Neural progenitor cell (in vitro differentiated cells): ENCODE data around the gene FAM180B. TPM values are rescaled to one million over a fixed set of nuclear protein-coding genes. Genes with fewer than 3 reads are reported as not detected.
"Not testable (repeated sequence)": the region's sequence is repeated elsewhere in the genome, so short reads cannot be mapped to it uniquely, and the experiment has no call there.

Experiments used
- DNase-seq: peaks from one replicate; pipeline ENCODE4 v3.0.0-alpha.2; 2016; ENCODE audit warnings: low spot score
- H2AFZ ChIP-seq: fragments of 200-600 bp; sonication (generic); replicated peaks from 2 replicates; pipeline ENCODE4 v1.6.1; 2016; ENCODE audit warnings: antibody characterized with exemption
- H3F3A ChIP-seq: fragments of 200-600 bp; sonication (generic); 2 replicates; pipeline ENCODE4 v1.6.1; 2016; ENCODE audit warnings: antibody characterized with exemption, low read depth
- H3K27ac ChIP-seq: fragments of 200-600 bp; sonication (generic); 2 replicates; pipeline ENCODE4 v1.5.1; 2016; ENCODE audit warnings: mild to moderate bottlenecking
- H3K27me3 ChIP-seq: fragments of 200-600 bp; sonication (generic); 2 replicates; pipeline ENCODE4 v1.6.1; 2016; ENCODE audit warnings: mild to moderate bottlenecking, moderate library complexity
- H3K36me3 ChIP-seq: fragments of 200-600 bp; sonication (generic); 2 replicates; pipeline ENCODE4 v1.5.1; 2016
- H3K4me1 ChIP-seq: fragments of 200-600 bp; sonication (generic); 2 replicates; pipeline ENCODE4 v1.6.1; 2016; ENCODE audit warnings: mixed run types
- H3K4me2 ChIP-seq: fragments of 200-600 bp; sonication (generic); 2 replicates; pipeline ENCODE4 v1.6.1; 2016
- H3K4me3 ChIP-seq: fragments of 200-600 bp; sonication (generic); 2 replicates; pipeline ENCODE4 v1.5.1; 2016
- H3K79me2 ChIP-seq: fragments of 200-600 bp; sonication (generic); 2 replicates; pipeline ENCODE4 v1.6.1; 2016; ENCODE audit warnings: low read depth
- H3K9ac ChIP-seq: fragments of 200-600 bp; sonication (generic); 2 replicates; pipeline ENCODE4 v1.6.1; 2016
- H3K9me3 ChIP-seq: fragments of 200-600 bp; sonication (generic); 2 replicates; pipeline ENCODE4 v1.5.1; 2016; ENCODE audit warnings: low read depth
- H4K20me1 ChIP-seq: fragments of 200-600 bp; sonication (generic); 2 replicates; pipeline ENCODE4 v1.6.1; 2016; ENCODE audit warnings: low read depth
- H3K27ac Mint-ChIP-seq: 3 replicates; pipeline ENCODE4 v1.8.0; 2021; ENCODE audit warnings: mixed read lengths
- H3K27me3 Mint-ChIP-seq: 2 replicates; pipeline ENCODE4 v1.8.0; 2022; ENCODE audit warnings: low read depth, mild to moderate bottlenecking, inconsistent platforms, moderate library complexity, mixed read lengths; ENCODE audit not compliant: insufficient read depth
- H3K36me3 Mint-ChIP-seq: 3 replicates; pipeline ENCODE4 v1.8.0; 2021; ENCODE audit warnings: mixed read lengths
- H3K4me1 Mint-ChIP-seq: 3 replicates; pipeline ENCODE4 v1.8.0; 2021; ENCODE audit warnings: mixed read lengths
- H3K4me3 Mint-ChIP-seq: 3 replicates; pipeline ENCODE4 v1.8.0; 2021; ENCODE audit warnings: mild to moderate bottlenecking, moderate library complexity, mixed read lengths
- H3K9me3 Mint-ChIP-seq: 3 replicates; pipeline ENCODE4 v1.8.0; 2020; ENCODE audit warnings: mixed read lengths
- EZH2 ChIP-seq: fragments of 200-600 bp; sonication (generic); IDR thresholded peaks from 2 replicates; pipeline ENCODE4 v1.6.1; 2017; ENCODE audit warnings: antibody characterized with exemption, mild to moderate bottlenecking, moderate library complexity
- EZH2phosphoT487 ChIP-seq: fragments of 200-600 bp; sonication (generic); IDR thresholded peaks from 2 replicates; pipeline ENCODE4 v1.6.1; 2017; ENCODE audit warnings: antibody characterized with exemption
- small RNA-seq: library from RNA; depleted of rRNA; stranded (forward); fragments of <200 nt; gene quantifications from one replicate; pipeline ENCODE3, GENCODE V24; 2015
- total RNA-seq: library from RNA; depleted of rRNA; stranded (reverse); fragments of >200 nt; gene quantifications from 2 replicates; pipeline ENCODE4 v1.2.3, GENCODE V29; 2015; ENCODE audit warnings: low replicate concordance
- TF ChIP-seq, protein P1 (sequence below): fragments of 200-600 bp; sonication (generic); IDR thresholded peaks from 2 replicates; pipeline ENCODE4 v1.5.1; 2017; ENCODE audit warnings: antibody characterized with exemption, mild to moderate bottlenecking

The FAM180B gene
- total RNA-seq, 1 donor from 2014 or later, result not detected

DNA sequence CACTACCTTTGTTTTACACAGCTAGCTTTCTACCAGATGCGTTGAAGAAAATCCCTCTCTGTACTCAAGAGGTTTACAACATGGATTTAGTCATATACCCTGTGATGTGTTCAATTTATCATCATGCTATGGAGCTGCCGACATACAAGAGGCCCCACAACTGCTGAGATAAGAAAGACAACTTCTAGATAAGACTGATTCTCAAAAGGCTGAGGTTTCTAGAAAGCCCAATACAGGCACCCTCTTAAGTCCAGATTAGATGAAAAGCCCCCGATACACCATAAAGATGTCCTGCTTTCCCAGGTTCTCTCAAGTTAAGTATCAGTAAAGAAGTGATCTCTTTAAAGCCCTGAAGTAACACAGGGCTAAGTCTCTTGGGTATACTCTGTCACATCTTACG is 41.5 kb downstream of the FAM180B start:
- Histone ChIP-seq H3K4me3 (no peak overlapping the region), H3K79me2 (no peaks in the 10 kb centered on the region), H3K4me2 (no peak overlapping the region), H3K27ac (no peak overlapping the region), H3K9ac (no peak overlapping the region), H2AFZ (no peak overlapping the region), H3K36me3 (peaks cover 14% of the 10 kb centered on the region), H3F3A (no peaks in the 10 kb centered on the region), H3K27me3 (no peaks in the 10 kb centered on the region), H3K9me3 (no peaks in the 10 kb centered on the region), H4K20me1 (no peaks in the 10 kb centered on the region), H3K4me1 (no peaks in the 10 kb centered on the region)
- no peak overlapping the region for H3K27ac Mint-ChIP-seq
- no peak overlapping the region for H3K4me3 Mint-ChIP-seq
- H3K27me3 Mint-ChIP-seq, result no peaks in the 10 kb centered on the region
- no peak for TF ChIP-seq EZH2
- TF ChIP-seq, protein P1, sequence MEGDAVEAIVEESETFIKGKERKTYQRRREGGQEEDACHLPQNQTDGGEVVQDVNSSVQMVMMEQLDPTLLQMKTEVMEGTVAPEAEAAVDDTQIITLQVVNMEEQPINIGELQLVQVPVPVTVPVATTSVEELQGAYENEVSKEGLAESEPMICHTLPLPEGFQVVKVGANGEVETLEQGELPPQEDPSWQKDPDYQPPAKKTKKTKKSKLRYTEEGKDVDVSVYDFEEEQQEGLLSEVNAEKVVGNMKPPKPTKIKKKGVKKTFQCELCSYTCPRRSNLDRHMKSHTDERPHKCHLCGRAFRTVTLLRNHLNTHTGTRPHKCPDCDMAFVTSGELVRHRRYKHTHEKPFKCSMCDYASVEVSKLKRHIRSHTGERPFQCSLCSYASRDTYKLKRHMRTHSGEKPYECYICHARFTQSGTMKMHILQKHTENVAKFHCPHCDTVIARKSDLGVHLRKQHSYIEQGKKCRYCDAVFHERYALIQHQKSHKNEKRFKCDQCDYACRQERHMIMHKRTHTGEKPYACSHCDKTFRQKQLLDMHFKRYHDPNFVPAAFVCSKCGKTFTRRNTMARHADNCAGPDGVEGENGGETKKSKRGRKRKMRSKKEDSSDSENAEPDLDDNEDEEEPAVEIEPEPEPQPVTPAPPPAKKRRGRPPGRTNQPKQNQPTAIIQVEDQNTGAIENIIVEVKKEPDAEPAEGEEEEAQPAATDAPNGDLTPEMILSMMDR, result no peak
- no peak for TF ChIP-seq EZH2phosphoT487
- H3K9me3 Mint-ChIP-seq, result no peaks in the 10 kb centered on the region
- DNase-seq, result no peak
- peaks cover 25% of the 10 kb centered on the region for H3K36me3 Mint-ChIP-seq
- no peaks in the 10 kb centered on the region for H3K4me1 Mint-ChIP-seq

DNA sequence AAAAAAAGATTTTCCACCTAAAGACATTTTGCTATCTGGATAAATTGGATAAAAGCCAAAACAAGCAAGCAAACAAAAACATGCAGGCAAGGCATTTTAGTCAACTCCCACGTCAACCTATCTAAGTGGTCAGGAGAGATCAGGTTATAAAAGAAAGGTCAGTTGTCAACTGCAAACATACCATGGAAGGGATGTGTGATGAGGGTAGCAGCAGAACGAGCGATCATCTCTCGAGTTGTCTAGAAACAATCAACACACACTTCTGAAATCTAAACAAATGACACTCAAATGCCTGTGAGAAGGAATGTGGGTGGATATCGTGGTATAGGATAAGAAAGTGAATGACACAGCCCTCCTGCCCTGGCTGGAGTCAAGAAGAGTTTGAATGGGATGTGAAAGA is 45.0 kb downstream of the FAM180B start:
- H3K9me3 ChIP-seq, result no peaks in the 10 kb centered on the region
- H3K79me2 ChIP-seq, result no peaks in the 10 kb centered on the region
- Mint-ChIP-seq H3K36me3 (peaks cover 34% of the 10 kb centered on the region), H3K4me3 (no peak overlapping the region), H3K27me3 (no peaks in the 10 kb centered on the region), H3K9me3 (no peaks in the 10 kb centered on the region), H3K4me1 (no peaks in the 10 kb centered on the region), H3K27ac (no peak overlapping the region)
- no peak for DNase-seq
- H3F3A ChIP-seq, result no peaks in the 10 kb centered on the region
- H3K4me3 ChIP-seq, result no peak overlapping the region
- H2AFZ ChIP-seq, result no peak overlapping the region
- H3K4me2 ChIP-seq, result no peak overlapping the region
- no peak overlapping the region for H3K9ac ChIP-seq
- no peaks in the 10 kb centered on the region for H3K27me3 ChIP-seq
- no peak overlapping the region for H3K27ac ChIP-seq
- peaks cover 27% of the 10 kb centered on the region for H3K36me3 ChIP-seq
- TF ChIP-seq EZH2 (no peak), EZH2phosphoT487 (no peak)
- TF ChIP-seq, protein P1, result no peak
- no peaks in the 10 kb centered on the region for H4K20me1 ChIP-seq
- H3K4me1 ChIP-seq, result no peaks in the 10 kb centered on the region

DNA sequence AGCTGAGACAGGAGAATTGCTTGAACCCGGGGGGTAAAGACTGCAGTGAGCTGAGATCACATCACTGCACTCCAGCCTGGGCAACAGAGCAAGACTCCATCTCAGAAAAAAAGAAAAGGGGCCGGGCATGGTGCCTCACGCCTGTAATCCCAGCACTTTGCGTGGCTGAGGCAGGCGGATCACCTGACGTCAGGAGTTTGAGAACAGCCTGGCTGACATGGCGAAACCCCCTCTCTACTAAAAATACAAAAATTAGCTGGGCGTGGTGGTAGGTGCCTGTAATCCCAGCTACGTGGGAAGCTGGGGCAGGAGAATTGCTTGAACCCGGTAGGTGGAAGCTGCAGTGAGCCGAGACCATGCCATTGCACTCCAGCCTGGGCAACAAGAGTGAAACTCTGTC is 49.9 kb downstream of the FAM180B start:
- not testable (repeated sequence) for H3K4me1 Mint-ChIP-seq, H3K9me3 Mint-ChIP-seq, H3K9ac ChIP-seq, H3K9me3 ChIP-seq, H3K27me3 ChIP-seq, H3K4me3 Mint-ChIP-seq, H3K27ac ChIP-seq, H3K4me2 ChIP-seq, H3K27me3 Mint-ChIP-seq, H2AFZ ChIP-seq, H3K27ac Mint-ChIP-seq, H3F3A ChIP-seq, DNase-seq, H3K4me1 ChIP-seq, H3K4me3 ChIP-seq
- Histone ChIP-seq H3K36me3 (peaks cover 16% of the 10 kb centered on the region), H3K79me2 (peaks cover 23% of the 10 kb centered on the region), H4K20me1 (peaks cover 14% of the 10 kb centered on the region)
- peaks cover 28% of the 10 kb centered on the region for H3K36me3 Mint-ChIP-seq

Small RNA genes lying within 50 kb of the gene (small RNA-seq; reads per million reads assigned to genes)
- gene RN7SL652P (not detected), gene RNU5E-10P (not detected)

Other genes starting within 250 kb of the FAM180B start
- gene MYBPC3, start 234.0 kb upstream of the FAM180B start, total RNA-seq, result 0.06 and 0.12 TPM in 2 replicates
- not detected in 2 replicates for gene SPI1, start 208.1 kb upstream of the FAM180B start, total RNA-seq
- 11.3 and 36.4 TPM in 2 replicates for gene SLC39A13, start 178.1 kb upstream of the FAM180B start, total RNA-seq
- gene PSMC3, start 160.2 kb upstream of the FAM180B start, total RNA-seq, result 126 and 175 TPM in 2 replicates
- gene RAPSN, start 137.5 kb upstream of the FAM180B start, total RNA-seq, result not detected in 2 replicates
- gene CELF1, start 33.5 kb upstream of the FAM180B start, total RNA-seq, result 170 and 173 TPM in 2 replicates
- 60.4 and 73.6 TPM in 2 replicates for gene PTPMT1, start 21.1 kb upstream of the FAM180B start, total RNA-seq
- gene KBTBD4, start 7.7 kb upstream of the FAM180B start, total RNA-seq, result 19.5 and 23.9 TPM in 2 replicates
- gene NDUFS3, start 7.6 kb upstream of the FAM180B start, total RNA-seq, result 78.9 and 91.2 TPM in 2 replicates
- gene C1QTNF4, start 7.7 kb downstream of the FAM180B start, total RNA-seq, result 0.39 and 9.7 TPM in 2 replicates
- 83.6 and 93.2 TPM in 2 replicates for gene MTCH2, start 55.9 kb downstream of the FAM180B start, total RNA-seq
- gene AGBL2, start 128.7 kb downstream of the FAM180B start, total RNA-seq, result 2.5 and 3.7 TPM in 2 replicates
- 131 and 153 TPM in 2 replicates for gene FNBP4, start 180.7 kb downstream of the FAM180B start, total RNA-seq